H9 (cell line): Measurements from ENCODE around the gene FHL2. TPM values are rescaled to one million over a fixed set of nuclear protein-coding genes. Genes with fewer than 3 reads are reported as not detected.

ENCODE experiments used
- DNase-seq: peaks from one replicate; pipeline ENCODE4 v3.0.0-alpha.2; 2017
- H2AFZ ChIP-seq: one replicate; pipeline ENCODE4 v1.6.1; 2013; ENCODE audit warnings: mild to moderate bottlenecking, low read length, control low read depth, moderate library complexity
- H2AK5ac ChIP-seq: 2 replicates; pipeline ENCODE4 v1.6.1; 2013; ENCODE audit warnings: low read length, control low read depth, mixed read lengths; ENCODE audit not compliant: insufficient read length
- H2BK120ac ChIP-seq: one replicate; pipeline ENCODE4 v1.6.1; 2013; ENCODE audit warnings: low read depth, mild to moderate bottlenecking, low read length, control low read depth, inconsistent platforms; ENCODE audit not compliant: poor library complexity, severe bottlenecking
- H2BK12ac ChIP-seq: 2 replicates; pipeline ENCODE4 v1.6.1; 2013; ENCODE audit warnings: low read length, control low read depth, mixed read lengths, low read depth; ENCODE audit not compliant: insufficient read length
- H2BK15ac ChIP-seq: 2 replicates; pipeline ENCODE4 v1.6.1; 2013; ENCODE audit warnings: low read depth, low read length, control low read depth
- H2BK20ac ChIP-seq: one replicate; pipeline ENCODE4 v1.6.1; 2013; ENCODE audit warnings: low read depth, mild to moderate bottlenecking, low read length, control low read depth, inconsistent platforms; ENCODE audit not compliant: poor library complexity, severe bottlenecking
- H2BK5ac ChIP-seq: 2 replicates; pipeline ENCODE4 v1.6.1; 2013; ENCODE audit warnings: low read length, control low read depth, mixed read lengths; ENCODE audit not compliant: insufficient read length
- H3K14ac ChIP-seq: 2 replicates; pipeline ENCODE4 v1.6.1; 2013; ENCODE audit warnings: low read length, control low read depth; ENCODE audit not compliant: insufficient read depth
- H3K18ac ChIP-seq: 2 replicates; pipeline ENCODE4 v1.6.1; 2013; ENCODE audit warnings: low read depth, mild to moderate bottlenecking, mixed read lengths, low read length, control low read depth; ENCODE audit not compliant: insufficient read length
- H3K23ac ChIP-seq: 2 replicates; pipeline ENCODE4 v1.6.1; 2013; ENCODE audit warnings: low read length, control low read depth, mixed read lengths, low read depth; ENCODE audit not compliant: insufficient read length
- H3K23me2 ChIP-seq: 2 replicates; pipeline ENCODE4 v1.6.1; 2013; ENCODE audit warnings: low read depth, mild to moderate bottlenecking, mixed read lengths, low read length, control low read depth; ENCODE audit not compliant: insufficient read length, poor library complexity, severe bottlenecking
- H3K27ac ChIP-seq: 2 replicates; pipeline ENCODE4 v1.5.1; 2013; ENCODE audit warnings: low read length, control low read depth, mixed read lengths, low read depth; ENCODE audit not compliant: insufficient read length
- H3K27me3 ChIP-seq: 2 replicates; pipeline ENCODE4 v1.6.1; 2013; ENCODE audit warnings: low read length, control low read depth, inconsistent platforms; ENCODE audit not compliant: insufficient read depth
- H3K4ac ChIP-seq: 2 replicates; pipeline ENCODE4 v1.6.1; 2013; ENCODE audit warnings: low read depth, mild to moderate bottlenecking, control low read depth, inconsistent platforms, low read length, moderate library complexity
- H3K4me1 ChIP-seq: 2 replicates; pipeline ENCODE4 v1.6.1; 2013; ENCODE audit warnings: low read length, control low read depth, inconsistent platforms; ENCODE audit not compliant: insufficient read depth
- H3K4me2 ChIP-seq: 2 replicates; pipeline ENCODE4 v1.6.1; 2013; ENCODE audit warnings: low read length, control low read depth, mixed read lengths; ENCODE audit not compliant: insufficient read length, insufficient read depth
- H3K56ac ChIP-seq: 2 replicates; pipeline ENCODE4 v1.6.1; 2013; ENCODE audit warnings: low read depth, mild to moderate bottlenecking, mixed read lengths, low read length, control low read depth; ENCODE audit not compliant: insufficient read length
- H3K79me1 ChIP-seq: 2 replicates; pipeline ENCODE4 v1.6.1; 2013; ENCODE audit warnings: low read depth, mild to moderate bottlenecking, moderate library complexity, low read length, control low read depth, inconsistent platforms; ENCODE audit not compliant: insufficient read depth, poor library complexity, severe bottlenecking
- H3K79me2 ChIP-seq: 2 replicates; pipeline ENCODE4 v1.6.1; 2013; ENCODE audit warnings: low read length, control low read depth, inconsistent platforms; ENCODE audit not compliant: insufficient read depth
- H3K9ac ChIP-seq: 2 replicates; pipeline ENCODE4 v1.6.1; 2013; ENCODE audit warnings: low read length, control low read depth, mixed read lengths; ENCODE audit not compliant: insufficient read length; ENCODE audit errors: extremely low read depth
- H3K9me3 ChIP-seq: one replicate; pipeline ENCODE4 v1.6.1; 2013; ENCODE audit warnings: low read depth, low read length, inconsistent platforms; ENCODE audit not compliant: control insufficient read depth
- H3T11ph ChIP-seq: one replicate; pipeline ENCODE4 v1.6.1; 2013; ENCODE audit warnings: mild to moderate bottlenecking, low read length, control low read depth, inconsistent platforms
- H4K20me1 ChIP-seq: one replicate; pipeline ENCODE4 v1.6.1; 2013; ENCODE audit not compliant: control insufficient read depth, insufficient read length, insufficient read depth
- H4K5ac ChIP-seq: 2 replicates; pipeline ENCODE4 v1.6.1; 2013; ENCODE audit warnings: low read depth, mild to moderate bottlenecking, mixed read lengths, low read length, control low read depth; ENCODE audit not compliant: insufficient read length
- H4K8ac ChIP-seq: replicated peaks from 2 replicates; pipeline ENCODE4 v1.6.1; 2013; ENCODE audit warnings: low read length, control low read depth, mixed read lengths, low read depth; ENCODE audit not compliant: insufficient read length
- H4K91ac ChIP-seq: 2 replicates; pipeline ENCODE4 v1.6.1; 2013; ENCODE audit warnings: low read depth, mild to moderate bottlenecking, moderate library complexity, mixed read lengths, low read length, control low read depth; ENCODE audit not compliant: insufficient read length
- H3K27ac Mint-ChIP-seq, 3 experiments: 2 replicates in 2 of 3; 3 replicates in 1 of 3; pipeline ENCODE4 v1.8.0; 2020 to 2021; ENCODE audit warnings: mixed read lengths in 3 of 3, mild to moderate bottlenecking in 1 of 3, moderate library complexity in 1 of 3
- H3K27me3 Mint-ChIP-seq: 2 replicates; pipeline ENCODE4 v1.8.0; 2021; ENCODE audit warnings: low read depth, mild to moderate bottlenecking, moderate library complexity, mixed read lengths
- H3K36me3 Mint-ChIP-seq, 3 experiments: 2 replicates in 2 of 3; 3 replicates in 1 of 3; pipeline ENCODE4 v1.8.0; 2020 to 2021; ENCODE audit warnings: low read depth in 3 of 3, mixed read lengths in 3 of 3; ENCODE audit not compliant: insufficient read depth in 1 of 3
- H3K4me1 Mint-ChIP-seq, 2 experiments: 2 replicates each; pipeline ENCODE4 v1.8.0; 2020; ENCODE audit warnings: mixed read lengths in 2 of 2
- H3K4me3 Mint-ChIP-seq, 2 experiments: 2 replicates in 1 of 2; 3 replicates in 1 of 2; pipeline ENCODE4 v1.8.0; 2020 to 2021; ENCODE audit warnings: mild to moderate bottlenecking in 2 of 2, mixed read lengths in 2 of 2, moderate library complexity in 1 of 2
- H3K9me3 Mint-ChIP-seq, 2 experiments: 2 replicates in 1 of 2; 3 replicates in 1 of 2; pipeline ENCODE4 v1.8.0; 2020; ENCODE audit warnings: mild to moderate bottlenecking in 2 of 2, mixed read lengths in 2 of 2, moderate library complexity in 1 of 2
- WGBS: extraction: QIAGEN DNeasy Blood & Tissue Kit; methylation state at CpG from one replicate; pipeline ENCODE4 v1.1.7; 2013; ENCODE audit warnings: missing lambda C conversion rate, low lambda C conversion rate, mixed read lengths; ENCODE audit not compliant: insufficient read length; ENCODE audit errors: extremely low coverage; 5-methylcytosine and 5-hydroxymethylcytosine counted together
- total RNA-seq: library from RNA; stranded (reverse); gene quantifications from 2 replicates; pipeline ENCODE4 v1.2.1, GENCODE V29; 2021
- TF ChIP-seq, protein P1 (sequence below): fragments of 200-600 bp; sonication (generic); conservative IDR thresholded peaks from 3 replicates; pipeline ENCODE4 v1.8.0; 2021; ENCODE audit warnings: antibody characterized with exemption, mild to moderate bottlenecking

Gene FHL2
- total RNA-seq, 1 experiment from 2014 or later, result 34.9 TPM

DNA sequence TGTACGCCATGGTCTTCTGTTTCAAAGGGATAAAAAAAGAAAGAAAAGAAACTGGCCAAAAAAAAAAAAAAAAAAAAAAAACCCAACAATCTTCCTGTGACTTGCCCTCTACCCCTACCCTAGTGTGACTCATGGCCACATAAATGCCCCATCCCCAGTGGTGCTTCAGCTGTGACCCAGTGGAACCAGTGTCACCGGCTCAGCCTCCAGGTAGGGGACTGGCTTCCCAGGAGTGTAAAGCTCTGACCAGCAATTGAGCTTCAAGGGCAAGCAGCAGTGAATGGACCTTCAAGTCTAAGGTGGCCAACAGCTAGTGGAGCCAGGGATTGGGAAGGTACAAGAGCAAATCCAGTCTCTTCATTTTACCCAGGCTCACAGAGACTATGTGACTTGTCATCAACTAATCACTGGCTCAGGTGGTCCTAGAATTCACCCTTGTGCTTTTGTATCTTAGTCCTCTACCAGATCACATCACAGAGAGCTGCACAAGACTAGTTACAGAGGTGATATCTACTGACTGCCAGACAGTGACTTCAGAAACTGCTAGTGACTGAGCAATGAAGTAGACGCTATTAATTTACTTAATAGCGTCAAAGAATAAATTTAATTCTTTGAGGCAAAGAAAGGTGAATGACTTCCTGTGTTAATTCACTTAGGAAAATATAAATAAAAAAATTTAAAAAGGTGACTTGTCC lies 68.0 kb downstream of the FHL2 start:
- Histone ChIP-seq H4K91ac (no peak overlapping the region), H4K20me1 (no peaks in the 10 kb centered on the region), H3K79me1 (no peaks in the 10 kb centered on the region), H3K4me2 (no peak overlapping the region), H3K23ac (no peak overlapping the region), H2BK12ac (no peak overlapping the region), H3K18ac (no peak overlapping the region), H3K4ac (no peak overlapping the region), H3K27me3 (no peaks in the 10 kb centered on the region), H4K8ac (no peak overlapping the region), H2BK15ac (no peak overlapping the region; the same call in 1 of the 2 replicates), H3K79me2 (peaks cover 7% of the 10 kb centered on the region; the same call in 1 of the 2 replicates), H3K27ac (no peak overlapping the region), H3K9me3 (no peaks in the 10 kb centered on the region), H3K23me2 (peaks cover 12% of the 10 kb centered on the region), H3K9ac (no peak overlapping the region), H2BK5ac (no peak overlapping the region), H2AK5ac (no peak overlapping the region), H2BK120ac (no peak overlapping the region), H3K14ac (no peak overlapping the region), H4K5ac (no peak overlapping the region), H3T11ph (no peak overlapping the region), H2BK20ac (no peak overlapping the region), H3K56ac (no peak overlapping the region), H3K4me1 (no peaks in the 10 kb centered on the region; the same call in 1 of the 2 replicates), H2AFZ (no peak overlapping the region)
- Mint-ChIP-seq H3K4me3 (peak overlapping the region; percentile 78 to 87; a peak in 3 of 5 replicates), H3K36me3 (peaks cover 0 to 10% (median 0%) of the 10 kb centered on the region in 3 experiments; a peak in 3 of 7 replicates), H3K9me3 (no peaks in the 10 kb centered on the region), H3K4me1 (peaks cover 19 to 22% of the 10 kb centered on the region in 2 experiments), H3K27me3 (peaks cover 3% of the 10 kb centered on the region; the same call in 1 of the 2 replicates), H3K27ac (no peak overlapping the region; a peak in 1 of 7 replicates)
- no peak for DNase-seq
- no CpG with 5 or more reads among the region's 4 CpGs for WGBS
- TF ChIP-seq, protein P1, sequence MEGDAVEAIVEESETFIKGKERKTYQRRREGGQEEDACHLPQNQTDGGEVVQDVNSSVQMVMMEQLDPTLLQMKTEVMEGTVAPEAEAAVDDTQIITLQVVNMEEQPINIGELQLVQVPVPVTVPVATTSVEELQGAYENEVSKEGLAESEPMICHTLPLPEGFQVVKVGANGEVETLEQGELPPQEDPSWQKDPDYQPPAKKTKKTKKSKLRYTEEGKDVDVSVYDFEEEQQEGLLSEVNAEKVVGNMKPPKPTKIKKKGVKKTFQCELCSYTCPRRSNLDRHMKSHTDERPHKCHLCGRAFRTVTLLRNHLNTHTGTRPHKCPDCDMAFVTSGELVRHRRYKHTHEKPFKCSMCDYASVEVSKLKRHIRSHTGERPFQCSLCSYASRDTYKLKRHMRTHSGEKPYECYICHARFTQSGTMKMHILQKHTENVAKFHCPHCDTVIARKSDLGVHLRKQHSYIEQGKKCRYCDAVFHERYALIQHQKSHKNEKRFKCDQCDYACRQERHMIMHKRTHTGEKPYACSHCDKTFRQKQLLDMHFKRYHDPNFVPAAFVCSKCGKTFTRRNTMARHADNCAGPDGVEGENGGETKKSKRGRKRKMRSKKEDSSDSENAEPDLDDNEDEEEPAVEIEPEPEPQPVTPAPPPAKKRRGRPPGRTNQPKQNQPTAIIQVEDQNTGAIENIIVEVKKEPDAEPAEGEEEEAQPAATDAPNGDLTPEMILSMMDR, result no peak
